ENCODE results near the gene LRRC4.

Gene LRRC4, protein sequence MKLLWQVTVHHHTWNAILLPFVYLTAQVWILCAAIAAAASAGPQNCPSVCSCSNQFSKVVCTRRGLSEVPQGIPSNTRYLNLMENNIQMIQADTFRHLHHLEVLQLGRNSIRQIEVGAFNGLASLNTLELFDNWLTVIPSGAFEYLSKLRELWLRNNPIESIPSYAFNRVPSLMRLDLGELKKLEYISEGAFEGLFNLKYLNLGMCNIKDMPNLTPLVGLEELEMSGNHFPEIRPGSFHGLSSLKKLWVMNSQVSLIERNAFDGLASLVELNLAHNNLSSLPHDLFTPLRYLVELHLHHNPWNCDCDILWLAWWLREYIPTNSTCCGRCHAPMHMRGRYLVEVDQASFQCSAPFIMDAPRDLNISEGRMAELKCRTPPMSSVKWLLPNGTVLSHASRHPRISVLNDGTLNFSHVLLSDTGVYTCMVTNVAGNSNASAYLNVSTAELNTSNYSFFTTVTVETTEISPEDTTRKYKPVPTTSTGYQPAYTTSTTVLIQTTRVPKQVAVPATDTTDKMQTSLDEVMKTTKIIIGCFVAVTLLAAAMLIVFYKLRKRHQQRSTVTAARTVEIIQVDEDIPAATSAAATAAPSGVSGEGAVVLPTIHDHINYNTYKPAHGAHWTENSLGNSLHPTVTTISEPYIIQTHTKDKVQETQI

DNA sequence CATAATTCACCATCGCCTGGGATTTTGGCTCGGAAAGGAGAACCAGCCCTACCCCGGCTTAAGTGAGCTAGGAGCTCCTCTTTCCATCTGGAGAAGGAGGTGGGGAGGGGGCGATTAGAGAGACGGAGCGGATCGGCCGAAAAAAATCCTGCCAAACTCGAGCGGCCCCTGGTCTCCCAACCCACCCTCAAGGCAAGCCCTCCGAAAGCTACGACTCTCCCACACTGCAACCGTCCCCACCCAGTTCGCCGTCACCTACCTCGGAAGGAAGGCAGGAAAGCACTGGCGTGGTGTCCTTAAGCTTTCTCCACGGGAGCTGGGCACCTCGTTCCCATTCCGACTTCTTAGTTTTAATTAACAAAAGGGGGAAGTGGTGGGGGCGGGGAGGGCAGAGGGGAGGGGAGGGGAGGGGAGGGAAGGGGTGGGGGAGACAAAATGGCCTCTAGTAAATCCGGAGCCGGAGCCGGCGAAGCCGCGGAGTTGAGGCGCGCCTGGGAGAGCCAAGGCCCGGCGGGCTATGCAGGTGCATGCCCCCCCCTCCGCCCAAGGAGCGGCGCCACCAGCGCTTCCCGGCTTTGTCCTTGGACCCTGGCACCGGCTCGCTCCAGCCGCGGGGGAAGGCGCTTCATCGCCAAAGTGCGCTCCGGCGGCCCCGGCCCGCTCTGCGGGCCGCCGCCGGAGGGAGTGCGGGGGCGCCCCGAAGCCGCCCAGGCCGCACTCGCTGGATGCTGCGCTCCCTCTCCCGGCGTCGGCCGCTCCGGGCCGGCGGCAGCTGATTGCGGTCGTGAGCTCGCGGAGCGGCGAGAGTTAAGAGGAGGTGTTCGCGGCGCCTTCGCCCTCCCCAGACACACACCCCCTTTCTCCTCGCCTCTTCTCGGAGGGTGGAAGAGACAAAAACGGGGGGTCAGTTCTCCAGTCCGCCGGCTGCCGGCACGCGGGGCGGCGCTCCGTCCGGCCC, at the start of gene LRRC4:
Gene LRRC4 (minus strand): TSS at position 784 of the 958 bp plus-strand sequence. CDS start 797 bp downstream, outside the sequence.
- DNase-seq, result peak; percentile 35

DNA sequence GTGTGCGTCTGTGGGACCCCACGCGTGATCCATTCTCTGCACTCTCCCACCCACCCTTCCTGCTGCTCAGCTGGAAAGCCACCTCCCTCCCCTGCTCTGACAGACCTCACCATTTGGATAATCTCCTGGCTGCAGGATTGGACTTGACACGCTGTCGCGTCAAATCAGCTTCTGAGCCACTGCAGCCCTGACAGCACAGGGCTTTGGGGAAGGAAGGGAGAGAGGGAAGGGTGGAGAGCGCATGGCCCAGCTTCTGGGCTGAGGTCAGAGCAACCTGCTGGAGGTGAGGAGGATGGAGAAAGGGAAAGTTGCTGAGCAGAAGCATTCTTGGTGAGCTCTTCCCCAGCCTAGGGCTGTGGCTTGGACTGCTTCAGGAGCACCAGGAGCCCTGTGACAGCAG, 48.9 kb upstream of the LRRC4 start:
- DNase-seq, result no peak

DNA sequence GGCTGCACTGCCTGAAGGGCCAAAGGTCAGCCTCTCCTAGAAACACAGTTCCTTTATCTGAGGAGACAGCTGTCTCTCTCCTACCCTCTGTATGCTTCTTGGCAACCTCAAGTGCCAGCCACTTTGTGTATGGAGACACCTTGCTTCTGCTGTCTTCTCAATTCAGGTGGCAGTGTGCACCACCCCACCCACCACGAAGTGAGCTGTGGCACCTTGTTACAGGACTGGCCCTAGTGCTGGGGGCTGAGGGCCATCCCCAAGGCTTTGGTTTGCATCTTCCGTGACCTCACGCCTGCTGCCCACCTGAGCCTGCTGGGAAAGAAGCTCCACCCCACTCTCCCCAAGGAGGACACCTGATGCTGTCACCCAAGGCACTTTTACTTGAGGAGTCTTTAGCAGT, 47.1 kb upstream of the LRRC4 start:
- no peak for DNase-seq

DNA sequence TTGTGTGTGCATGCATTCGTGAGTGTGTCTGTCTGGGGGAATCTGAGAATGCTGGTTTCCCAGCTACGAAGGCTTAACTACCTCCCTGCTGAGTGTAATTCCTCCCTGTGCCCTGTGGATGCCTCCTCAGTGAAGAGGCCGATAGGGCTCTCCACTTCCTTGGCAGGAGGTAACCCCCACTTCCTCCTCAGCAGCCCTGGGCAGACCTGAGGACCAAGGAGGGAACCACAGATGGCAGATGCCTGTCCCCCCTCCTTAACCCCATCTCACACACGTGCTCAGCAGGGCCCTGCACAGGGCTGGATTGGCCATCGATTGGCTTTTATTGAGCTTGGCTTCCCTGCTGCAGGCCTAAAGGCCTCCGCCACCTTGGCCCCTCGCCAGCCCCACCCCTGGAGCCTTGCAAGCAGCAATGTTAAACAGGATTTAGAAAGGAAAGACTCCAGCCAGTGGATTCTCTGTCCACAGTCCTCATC, 45.6 kb upstream of the LRRC4 start:
- DNase-seq, result no peak

DNA sequence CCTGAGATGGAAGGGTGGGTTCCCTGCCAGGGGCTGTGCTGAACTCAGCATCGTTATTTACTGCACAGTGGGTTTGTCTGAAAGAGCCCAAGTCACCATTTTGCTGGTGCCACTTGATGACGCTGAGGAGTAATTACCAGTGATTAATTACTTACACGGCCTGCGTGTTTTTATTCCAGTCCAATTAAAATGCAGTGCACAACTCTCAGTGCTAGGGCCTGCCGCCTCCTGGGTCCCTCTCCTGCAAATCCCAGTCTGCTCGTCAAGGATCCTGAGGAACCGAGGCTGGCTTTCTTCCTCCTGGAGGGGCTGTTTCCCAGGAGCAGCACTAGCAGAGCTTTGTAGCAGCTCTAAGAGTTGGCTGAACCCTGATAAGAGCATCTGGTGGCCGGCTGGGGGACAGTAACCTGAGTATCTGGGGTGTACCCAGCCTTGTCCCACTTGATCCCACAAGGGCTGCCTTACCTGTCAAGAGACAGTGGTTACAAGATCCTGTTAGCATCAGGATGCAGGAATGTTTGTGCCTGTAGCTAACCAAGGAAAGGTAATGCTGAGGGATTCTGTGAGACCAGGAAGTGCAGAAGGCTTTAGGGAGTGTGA, 45.1 kb upstream of the LRRC4 start:
- no peak for DNase-seq

DNA sequence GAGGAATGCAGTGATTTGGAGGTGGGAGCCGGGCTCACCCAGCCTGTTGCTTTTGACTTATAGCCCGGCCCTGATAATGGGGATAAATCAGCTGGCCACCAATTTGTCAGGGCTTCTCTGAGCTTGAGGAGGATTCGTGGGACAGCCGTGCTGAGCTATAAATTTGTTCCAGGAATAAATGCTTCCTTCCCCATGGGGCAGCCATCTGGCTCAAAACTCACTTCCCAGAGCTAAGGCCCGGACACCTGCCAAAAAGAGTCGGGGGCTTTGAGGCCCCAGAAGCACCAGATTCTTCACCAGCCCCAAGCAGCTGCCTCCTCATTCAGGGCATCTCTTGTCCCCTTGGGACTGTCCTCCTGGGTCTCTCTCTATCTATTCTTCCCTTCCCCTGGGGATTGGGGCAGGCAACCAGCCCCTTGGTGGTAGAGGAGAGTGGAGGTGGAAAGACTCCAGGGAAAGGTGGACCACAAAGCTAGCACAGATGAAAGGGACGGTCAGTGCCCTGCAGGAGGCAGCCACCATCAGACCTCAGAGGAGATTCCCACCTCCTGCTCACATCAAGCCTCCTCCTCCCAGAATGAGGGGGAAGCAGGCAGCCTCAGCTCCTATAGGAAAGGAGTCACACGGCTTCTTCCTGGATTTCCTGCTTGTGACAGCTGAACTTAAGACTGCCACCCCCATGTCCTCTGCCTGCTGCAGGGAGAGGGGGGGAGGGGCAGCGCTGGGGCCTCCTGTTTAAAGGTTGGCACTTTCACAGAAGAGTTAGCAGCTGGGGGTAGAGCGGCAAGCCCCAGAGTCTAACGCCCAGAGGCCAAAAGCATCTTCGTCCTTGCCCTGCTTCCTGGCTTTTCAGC, 44.2 kb upstream of the LRRC4 start:
- no peak for DNase-seq

DNA sequence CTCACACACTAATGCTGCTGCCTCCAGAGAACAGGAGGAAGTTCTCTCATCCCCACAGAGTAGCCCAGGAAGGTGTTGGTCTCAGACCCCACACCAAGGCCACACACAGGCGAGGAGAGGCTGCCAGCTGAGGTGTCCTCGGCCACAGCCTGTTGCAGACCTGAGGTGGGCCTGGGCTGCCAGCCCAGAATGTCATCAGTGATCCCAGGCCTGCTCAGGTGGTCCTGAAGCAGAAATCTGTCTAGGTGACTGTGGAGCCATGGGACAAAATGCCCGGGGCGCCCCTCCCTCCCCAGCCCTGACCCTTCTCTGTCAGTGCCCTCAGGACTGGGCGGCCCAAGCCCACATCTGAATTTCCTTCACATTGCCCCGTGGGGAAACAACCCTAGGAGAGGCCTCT, 43.5 kb upstream of the LRRC4 start:
- no peak for DNase-seq

DNA sequence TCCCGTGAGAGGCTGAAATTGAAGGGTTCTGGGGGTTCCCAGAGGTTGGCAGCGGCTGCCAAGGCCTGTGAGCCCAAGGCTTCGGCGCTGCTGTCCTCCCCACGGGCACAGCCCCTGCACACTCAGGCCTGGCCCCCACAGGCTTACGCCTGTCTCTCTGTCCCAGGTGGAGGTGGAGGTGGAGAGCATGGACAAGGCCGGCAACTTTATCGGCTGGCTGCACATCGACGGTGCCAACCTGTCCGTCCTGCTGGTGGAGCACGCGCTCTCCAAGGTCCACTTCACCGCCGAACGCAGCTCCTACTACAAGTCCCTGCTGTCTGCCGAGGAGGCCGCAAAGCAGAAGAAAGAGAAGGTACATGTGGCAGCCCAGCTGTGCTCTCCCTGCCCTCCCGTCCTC, 43.1 kb upstream of the LRRC4 start:
- no peak for DNase-seq

DNA sequence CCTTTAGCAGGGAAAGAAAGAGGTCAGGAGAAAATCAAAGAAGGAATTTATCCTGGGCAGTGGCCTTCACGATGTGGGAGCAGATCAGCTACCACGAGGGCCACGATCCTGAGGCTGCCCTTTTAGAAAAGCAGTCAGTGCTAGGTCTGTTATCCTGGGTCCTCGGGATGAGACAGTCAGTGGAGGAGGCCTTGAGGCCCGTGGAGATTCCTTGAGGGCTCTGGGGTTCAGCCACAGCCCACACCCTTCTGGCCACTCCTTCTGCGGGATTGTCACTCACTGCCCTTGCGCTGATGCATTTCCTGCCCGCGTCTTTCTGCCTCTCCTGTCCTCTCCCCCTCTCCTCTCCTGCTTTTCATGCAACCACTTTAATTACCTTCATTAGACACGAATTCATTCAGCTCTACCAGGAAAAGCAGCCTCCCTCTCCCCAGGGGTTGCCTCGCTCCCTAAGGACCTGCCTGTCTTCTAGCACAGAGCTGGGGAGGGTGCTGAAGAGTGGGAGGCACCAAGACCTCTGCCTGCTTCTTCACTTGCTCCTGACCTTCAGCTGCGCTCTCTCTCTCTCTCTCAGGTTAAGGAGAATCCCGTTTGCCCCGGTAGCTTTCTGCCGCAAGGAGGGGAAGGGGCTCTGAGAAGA, 42.6 kb upstream of the LRRC4 start:
- no peak for DNase-seq

DNA sequence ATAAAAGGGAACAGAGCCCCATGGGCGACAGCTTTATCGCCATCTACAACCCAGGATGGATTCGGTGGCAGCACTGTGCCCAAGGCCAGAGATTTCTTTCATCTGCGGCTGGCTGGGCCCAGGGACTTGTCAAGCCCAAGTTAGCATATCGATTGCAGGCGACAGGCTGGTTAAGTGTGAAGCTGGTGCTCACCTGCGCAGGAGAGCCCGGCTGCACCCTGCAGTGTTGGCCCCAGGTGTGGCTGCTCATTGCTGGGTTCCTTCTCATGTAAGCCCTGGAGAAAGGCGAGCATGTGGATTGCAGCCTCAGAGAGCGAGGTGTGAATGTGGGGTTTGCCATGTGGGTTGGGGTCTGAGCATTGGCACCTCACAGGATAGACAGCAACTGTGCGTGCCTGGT, 40.6 kb upstream of the LRRC4 start:
- DNase-seq, result no peak

DNA sequence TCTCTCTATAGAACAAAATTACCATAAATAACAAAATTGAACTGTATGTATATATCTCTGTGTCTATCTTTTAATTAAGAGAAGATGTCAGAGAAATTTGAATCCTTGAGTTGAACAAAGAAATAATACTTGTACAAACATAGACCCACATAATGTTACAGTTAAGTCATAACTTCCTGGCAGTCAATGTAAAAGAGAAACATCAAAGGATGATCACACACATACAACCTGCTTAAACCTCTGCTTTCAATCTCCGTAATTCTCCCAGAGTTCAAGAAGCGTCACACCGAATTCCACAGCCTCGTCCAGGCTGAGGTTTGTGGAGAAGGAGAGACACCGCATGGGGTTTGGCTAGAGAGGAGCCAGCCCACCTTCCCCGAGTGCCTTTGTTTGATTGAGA, 40.1 kb upstream of the LRRC4 start:
- no peak for DNase-seq

DNA sequence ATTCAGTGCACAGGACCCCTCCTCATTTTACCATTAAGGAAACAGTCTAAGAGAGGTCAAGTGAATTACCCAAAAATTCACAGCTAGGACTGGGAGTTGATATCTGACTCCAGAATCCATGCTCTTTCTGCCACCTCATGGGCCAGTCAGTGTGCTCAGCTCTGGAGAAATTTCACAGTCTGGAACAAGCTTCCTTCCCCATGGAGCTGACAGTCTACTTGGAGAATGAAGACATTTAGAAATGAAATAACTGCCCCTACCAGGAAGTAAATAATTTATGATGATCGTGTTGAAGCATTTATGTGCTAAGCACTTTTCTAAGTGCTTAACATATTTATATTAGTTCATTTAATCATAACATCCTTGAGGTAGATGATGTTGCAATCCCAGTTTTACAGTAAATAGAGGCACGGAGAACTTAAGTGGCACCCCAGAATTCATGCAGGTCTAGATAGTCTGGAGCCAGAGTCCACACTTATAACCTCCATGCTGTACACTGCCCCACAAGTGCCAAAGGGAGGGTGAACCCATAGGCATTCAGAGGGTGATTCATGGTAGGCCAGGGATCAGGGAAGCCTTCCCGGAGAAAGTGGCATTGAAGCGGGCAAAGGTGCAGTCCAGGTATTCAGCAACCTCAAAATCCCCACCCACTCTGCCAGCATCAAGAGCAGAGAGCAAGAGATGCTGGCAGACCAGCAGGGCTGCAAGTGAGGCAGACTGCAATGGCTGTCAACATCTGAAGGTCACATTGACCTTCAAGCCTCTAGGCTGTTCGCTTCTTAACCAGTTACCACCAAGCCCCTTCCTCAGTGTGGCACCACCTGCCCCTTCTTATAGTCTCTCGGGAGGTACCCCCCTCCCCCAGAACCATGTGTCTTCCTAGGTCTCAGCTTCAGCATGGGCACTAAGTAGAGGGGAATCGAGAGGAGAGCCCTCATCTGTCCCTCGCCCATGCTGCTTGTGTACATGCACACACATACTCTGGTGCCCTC, 38.4 kb upstream of the LRRC4 start:
- DNase-seq, result no peak

DNA sequence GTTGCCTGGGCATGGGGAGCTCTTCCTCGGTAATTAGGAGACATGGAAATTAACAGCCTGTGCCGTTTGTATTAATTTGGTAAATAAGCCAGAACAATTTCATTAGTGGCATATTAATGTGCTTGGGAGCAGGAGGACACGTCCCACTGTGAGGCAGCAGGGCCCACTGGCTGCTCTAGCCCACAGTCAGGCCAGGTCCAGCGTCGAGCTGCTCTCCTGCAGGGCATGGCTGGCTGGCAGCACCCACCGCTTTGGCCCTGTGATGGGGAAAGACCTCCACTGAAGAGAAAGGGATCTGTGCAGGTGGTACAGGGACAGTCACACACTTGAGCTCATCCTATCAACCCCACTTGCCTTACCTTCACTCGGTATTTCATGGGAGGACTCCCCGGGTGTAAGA, 37.5 kb upstream of the LRRC4 start:
- DNase-seq, result no peak

DNA sequence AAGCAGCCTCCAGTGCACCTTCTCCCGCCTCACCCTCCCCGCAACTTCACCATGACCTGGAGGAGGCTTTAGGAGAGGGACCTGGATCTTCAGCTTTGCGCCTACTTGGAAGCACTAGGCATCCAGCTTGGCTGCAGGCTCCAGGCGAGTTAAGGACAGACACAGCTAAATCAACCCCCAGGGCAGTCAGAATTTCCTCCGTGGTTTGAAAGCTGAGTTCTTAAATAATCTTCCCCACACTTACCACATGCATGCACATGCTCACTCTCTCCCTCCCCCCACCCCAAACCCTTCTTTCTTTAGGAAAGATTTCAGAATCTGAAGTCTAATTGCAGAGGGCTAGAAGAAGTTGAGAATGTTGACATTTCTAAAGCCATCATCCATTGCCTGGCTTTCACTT, 36.7 kb upstream of the LRRC4 start:
- DNase-seq, result no peak

DNA sequence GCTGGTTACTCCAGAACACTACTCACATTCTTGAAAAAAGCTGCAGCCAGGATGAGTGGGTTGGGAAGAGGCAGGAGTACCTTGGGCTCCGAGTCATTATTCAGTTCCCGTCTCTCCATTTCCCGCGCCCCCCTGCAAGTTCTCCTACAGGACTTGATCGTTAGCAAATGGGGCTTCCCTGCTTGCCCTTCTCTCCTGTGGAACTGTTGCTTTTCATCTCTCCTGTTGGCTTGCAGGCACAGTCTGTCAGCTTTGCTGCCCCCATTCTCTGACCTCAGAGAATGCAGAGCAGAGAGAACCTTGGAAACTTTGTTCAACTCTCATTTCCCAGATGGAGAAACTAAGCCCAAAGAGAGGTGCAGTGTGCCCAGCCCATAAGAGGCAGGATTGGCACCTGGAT, 35.6 kb upstream of the LRRC4 start:
- DNase-seq, result no peak

DNA sequence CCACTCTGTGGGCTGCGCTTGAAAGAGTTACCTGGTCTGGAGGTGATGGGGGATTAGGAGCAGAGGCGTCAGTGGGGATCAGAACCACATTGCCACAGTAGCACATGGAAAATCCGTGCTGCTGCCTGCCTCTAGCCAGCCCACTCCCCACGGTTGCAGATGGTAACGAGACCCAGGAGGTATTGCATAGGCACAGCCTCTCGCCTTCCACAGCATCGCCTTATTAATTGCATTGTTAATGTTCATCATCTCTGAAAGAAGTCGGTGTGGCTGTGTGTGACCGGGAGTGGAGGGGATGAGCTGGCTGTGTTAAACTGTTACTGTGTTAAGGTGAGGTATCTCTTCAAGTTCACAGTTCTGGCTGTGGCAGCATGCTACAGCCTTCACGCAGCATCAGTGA, 35.2 kb upstream of the LRRC4 start:
- DNase-seq, result no peak

DNA sequence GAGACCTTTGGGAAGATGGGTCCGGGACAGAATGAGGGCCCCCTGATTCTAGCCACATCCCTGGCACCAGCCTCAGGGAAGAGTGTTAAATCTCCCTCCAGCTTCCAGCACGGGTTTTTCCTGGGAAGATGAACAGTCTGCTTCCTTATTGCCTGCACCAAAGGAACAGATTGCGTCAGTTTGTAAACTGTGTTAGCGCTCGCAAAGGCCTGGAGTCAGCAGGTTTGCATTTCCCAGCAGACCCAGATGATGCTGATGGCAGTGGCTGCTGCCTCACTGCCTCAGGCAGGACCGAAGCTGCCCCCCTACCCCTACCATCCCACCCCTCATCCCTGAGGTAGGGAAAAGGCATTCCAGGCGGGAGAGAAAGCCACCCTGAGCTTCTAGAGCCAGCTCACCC, 34.6 kb upstream of the LRRC4 start:
- DNase-seq, result no peak

DNA sequence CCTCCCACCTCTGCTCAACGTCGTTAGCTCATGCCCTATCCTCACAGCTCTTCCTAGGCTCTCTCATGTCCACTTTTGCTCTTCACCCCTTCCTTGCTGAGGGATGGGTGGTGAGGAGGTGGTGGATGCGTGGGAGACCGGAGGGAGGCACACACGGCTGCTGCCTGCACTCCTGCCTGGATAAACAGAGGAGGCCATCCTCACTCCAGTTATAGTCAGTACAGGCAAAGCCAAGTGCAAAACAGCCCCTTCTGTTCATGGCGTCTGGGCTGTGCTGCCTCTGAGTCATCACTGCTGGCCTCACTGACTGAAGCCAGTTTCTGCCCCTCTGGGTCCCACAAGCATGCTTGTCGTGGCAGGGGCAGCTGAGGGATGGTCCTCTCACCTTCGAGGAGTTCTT, 31.9 kb upstream of the LRRC4 start:
- DNase-seq, result no peak

DNA sequence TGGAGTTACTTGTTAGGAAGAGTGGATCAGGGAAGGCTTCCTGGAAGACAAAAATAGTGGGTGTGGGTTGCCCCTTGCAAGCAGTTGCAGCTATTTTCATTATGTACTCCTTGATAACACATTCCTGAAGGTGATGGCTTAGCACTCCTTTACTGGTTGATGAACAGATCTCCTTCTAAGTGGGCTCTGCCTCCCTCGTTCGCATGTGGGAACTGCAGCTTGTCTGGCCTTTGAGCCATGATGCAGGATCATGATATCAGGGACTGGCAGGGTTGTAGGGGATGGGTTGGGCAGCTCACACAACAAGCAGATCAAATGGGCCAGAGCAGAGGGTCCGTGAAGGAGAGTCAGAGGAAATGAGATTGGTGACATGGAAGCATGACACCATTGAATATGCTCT, 28.8 kb upstream of the LRRC4 start:
- DNase-seq, result no peak

Measured in activated CD8-positive, alpha-beta memory T cell treated with anti-CD3 and anti-CD28 coated beads, Interleukin-2, amount 50 U/mL, for 4 hours (primary cell).